ENCODE measurements around the gene NOX3. TPM values are rescaled to one million over a fixed set of nuclear protein-coding genes. Genes with fewer than 3 reads are reported as not detected.
"Not testable (repeated sequence)": the region's sequence is repeated elsewhere in the genome, so short reads cannot be mapped to it uniquely, and the experiment has no call there.

NOX3 gene
- total RNA-seq, 1 experiment from 2014 or later: not detected

GRCh38 chr6:155388591-155388990 is 67.0 kb downstream of the NOX3 start:
- no peak for DNase-seq (ENCODE audit: low read depth, low spot score)
- in situ Hi-C loops (cut with HindIII; ENCODE audit: low pct_unique_long_range_greater_than_20kb, low sequenced_read_pairs): no loop called here

GRCh38 chr6:155387481-155387880 is 68.2 kb downstream of the NOX3 start:
- DNase-seq (ENCODE audit: low read depth, low spot score): no peak
- in situ Hi-C loops (cut with HindIII; ENCODE audit: low pct_unique_long_range_greater_than_20kb, low sequenced_read_pairs): no loop called here

GRCh38 chr6:155384321-155384952 is 71.2 kb downstream of the NOX3 start:
- in situ Hi-C loops (cut with HindIII; ENCODE audit: low pct_unique_long_range_greater_than_20kb, low sequenced_read_pairs): no loop called here
- DNase-seq (ENCODE audit: low read depth, low spot score): no peak

- in situ Hi-C loops (cut with HindIII; ENCODE audit: low pct_unique_long_range_greater_than_20kb, low sequenced_read_pairs): no loop called here
Observed at GRCh38 chr6:155383913-155384312, 71.7 kb downstream of the NOX3 start.

GRCh38 chr6:155382338-155382685 is 73.3 kb downstream of the NOX3 start:
- in situ Hi-C loops (cut with HindIII; ENCODE audit: low pct_unique_long_range_greater_than_20kb, low sequenced_read_pairs): no loop called here
- no peak for DNase-seq (ENCODE audit: low read depth, low spot score)

More at GRCh38 chr6:155383913-155384312, 71.7 kb downstream of the NOX3 start:
- DNase-seq (ENCODE audit: low read depth, low spot score): no peak

- DNase-seq (ENCODE audit: low read depth, low spot score): no peak
- in situ Hi-C loops (cut with HindIII; ENCODE audit: low pct_unique_long_range_greater_than_20kb, low sequenced_read_pairs): no loop called here
Observed at GRCh38 chr6:155381673-155382337, 73.8 kb downstream of the NOX3 start.

- DNase-seq (ENCODE audit: low read depth, low spot score): peak; percentile 4
- in situ Hi-C loops (cut with HindIII; ENCODE audit: low pct_unique_long_range_greater_than_20kb, low sequenced_read_pairs): no loop called here
Observed at GRCh38 chr6:155380666-155381332, 74.8 kb downstream of the NOX3 start.

GRCh38 chr6:155378724-155379123 is 76.9 kb downstream of the NOX3 start:
- DNase-seq (ENCODE audit: low read depth, low spot score): no peak
- in situ Hi-C loops (cut with HindIII; ENCODE audit: low pct_unique_long_range_greater_than_20kb, low sequenced_read_pairs): no loop called here

- DNase-seq (ENCODE audit: low read depth, low spot score): no peak
- in situ Hi-C loops (cut with HindIII; ENCODE audit: low pct_unique_long_range_greater_than_20kb, low sequenced_read_pairs): no loop called here
Observed at GRCh38 chr6:155378276-155378675, 77.4 kb downstream of the NOX3 start.

- in situ Hi-C loops (cut with HindIII; ENCODE audit: low pct_unique_long_range_greater_than_20kb, low sequenced_read_pairs): no loop called here
- DNase-seq (ENCODE audit: low read depth, low spot score): no peak
Observed at GRCh38 chr6:155377061-155377460, 78.6 kb downstream of the NOX3 start.

GRCh38 chr6:155375801-155376200 is 79.8 kb downstream of the NOX3 start:
- in situ Hi-C loops (cut with HindIII; ENCODE audit: low pct_unique_long_range_greater_than_20kb, low sequenced_read_pairs): no loop called here
- DNase-seq (ENCODE audit: low read depth, low spot score): no peak

- DNase-seq (ENCODE audit: low read depth, low spot score): no peak
- in situ Hi-C loops (cut with HindIII; ENCODE audit: low pct_unique_long_range_greater_than_20kb, low sequenced_read_pairs): no loop called here
Observed at GRCh38 chr6:155374681-155375080, 81.0 kb downstream of the NOX3 start.

GRCh38 chr6:155373276-155373675 is 82.4 kb downstream of the NOX3 start:
- in situ Hi-C loops (cut with HindIII; ENCODE audit: low pct_unique_long_range_greater_than_20kb, low sequenced_read_pairs): no loop called here
- DNase-seq (ENCODE audit: low read depth, low spot score): no peak

- no peak for DNase-seq (ENCODE audit: low read depth, low spot score)
- in situ Hi-C loops (cut with HindIII; ENCODE audit: low pct_unique_long_range_greater_than_20kb, low sequenced_read_pairs): no loop called here
Observed at GRCh38 chr6:155372256-155372655, 83.4 kb downstream of the NOX3 start.

GRCh38 chr6:155371230-155371629 is 84.4 kb downstream of the NOX3 start:
- no peak for DNase-seq (ENCODE audit: low read depth, low spot score)
- in situ Hi-C loops (cut with HindIII; ENCODE audit: low pct_unique_long_range_greater_than_20kb, low sequenced_read_pairs): no loop called here

GRCh38 chr6:155366325-155366724 is 89.3 kb downstream of the NOX3 start:
- in situ Hi-C loops (cut with HindIII; ENCODE audit: low pct_unique_long_range_greater_than_20kb, low sequenced_read_pairs): no loop called here
- no peak for DNase-seq (ENCODE audit: low read depth, low spot score)

GRCh38 chr6:155364844-155365437 is 90.7 kb downstream of the NOX3 start:
- no peak for DNase-seq (ENCODE audit: low read depth, low spot score)
- in situ Hi-C loops (cut with HindIII; ENCODE audit: low pct_unique_long_range_greater_than_20kb, low sequenced_read_pairs): no loop called here

- DNase-seq (ENCODE audit: low read depth, low spot score); in situ Hi-C loops (cut with HindIII; ENCODE audit: low pct_unique_long_range_greater_than_20kb, low sequenced_read_pairs): not testable (repeated sequence)
Observed at GRCh38 chr6:155364021-155364420, 91.6 kb downstream of the NOX3 start.
